H1 (cell line): ENCODE results near the gene UCMA. TPM values are rescaled to one million over a fixed set of nuclear protein-coding genes. Genes with fewer than 3 reads are reported as not detected.

Experiments
- EP300 ChIP-seq, 2 experiments: IDR thresholded peaks; 1 replicate in 1 of 2; 2 replicates in 1 of 2; pipeline ENCODE4 v1.6.1; 2011 to 2012; ENCODE audit warnings: low read depth in 2 of 2, low read length in 2 of 2, mild to moderate bottlenecking in 2 of 2, borderline replicate concordance in 1 of 2, inconsistent platforms in 1 of 2, moderate library complexity in 1 of 2
- JUN ChIP-seq: IDR thresholded peaks from 2 replicates; pipeline ENCODE4 v1.6.1; 2011; ENCODE audit warnings: low read depth, mild to moderate bottlenecking, improper control_type of control experiment, low read length
- POU5F1 ChIP-seq: IDR thresholded peaks from 2 replicates; pipeline ENCODE4 v1.6.1; 2011; ENCODE audit warnings: low read depth, mild to moderate bottlenecking, low read length, moderate library complexity
- TBP ChIP-seq: IDR thresholded peaks from 2 replicates; pipeline ENCODE4 v1.6.1; 2011; ENCODE audit warnings: low read depth, low read length, improper control_type of control experiment
- polyA plus RNA-seq, 7 experiments: library from polyadenylated mRNA; depleted of rRNA in 3 of 7; stranded (reverse) in 5 of 7; unstranded in 2 of 7; fragments of >200 nt in 5 of 7; fragments of 200-250 nt in 2 of 7; gene quantifications; 1 replicate in 5 of 7; 2 replicates in 1 of 7; 4 replicates in 1 of 7; pipeline versions ENCODE4 v1.2.1 to v1.2.3, GENCODE V29; 2011 to 2013; ENCODE audit warnings: missing spikeins in 2 of 7, mixed read lengths in 2 of 7
- total RNA-seq: library from RNA; stranded (reverse); fragmentation: NEBNext Ultra II Directional; extraction: Animal tissue kit (Norgen Biotek cat#: 25700); gene quantifications from 2 replicates; pipeline ENCODE4 v1.2.1, GENCODE V29; 2021
- TF ChIP-seq, protein P1 (sequence below): fragments of 300-600 bp; sonication (generic); IDR thresholded peaks from 2 replicates; pipeline ENCODE4 v1.7.1; 2012; ENCODE audit warnings: low read length, moderate library complexity, mild to moderate bottlenecking, inconsistent platforms; ENCODE audit not compliant: insufficient replicate concordance

UCMA gene
- total and polyA plus RNA-seq, 2 of the 8 experiments (the other 6 are each of a cell fraction or from before 2014, with no cell fraction given), result 1.2 to 4.6 TPM

DNA sequence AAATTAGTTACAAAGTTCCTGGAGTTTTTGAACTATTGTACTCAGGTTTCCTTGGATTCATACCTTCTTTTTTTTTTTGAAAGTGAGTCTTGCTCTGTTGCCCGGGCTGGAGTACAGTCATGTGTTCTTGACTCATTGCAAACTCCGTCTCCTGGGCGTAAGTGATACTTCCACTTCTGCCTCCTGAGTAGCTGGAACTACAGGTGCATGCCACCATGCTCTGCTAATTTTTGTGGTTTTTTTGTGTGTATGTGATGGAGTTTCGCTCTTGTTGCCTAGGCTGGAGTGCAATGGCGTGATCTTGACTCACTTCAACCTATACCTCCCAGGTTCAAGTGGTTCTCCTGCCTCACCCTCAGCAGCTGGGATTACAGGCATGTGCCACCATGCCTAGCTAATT, 50.5 kb downstream of the UCMA start (continued):
- TF ChIP-seq, protein P1, sequence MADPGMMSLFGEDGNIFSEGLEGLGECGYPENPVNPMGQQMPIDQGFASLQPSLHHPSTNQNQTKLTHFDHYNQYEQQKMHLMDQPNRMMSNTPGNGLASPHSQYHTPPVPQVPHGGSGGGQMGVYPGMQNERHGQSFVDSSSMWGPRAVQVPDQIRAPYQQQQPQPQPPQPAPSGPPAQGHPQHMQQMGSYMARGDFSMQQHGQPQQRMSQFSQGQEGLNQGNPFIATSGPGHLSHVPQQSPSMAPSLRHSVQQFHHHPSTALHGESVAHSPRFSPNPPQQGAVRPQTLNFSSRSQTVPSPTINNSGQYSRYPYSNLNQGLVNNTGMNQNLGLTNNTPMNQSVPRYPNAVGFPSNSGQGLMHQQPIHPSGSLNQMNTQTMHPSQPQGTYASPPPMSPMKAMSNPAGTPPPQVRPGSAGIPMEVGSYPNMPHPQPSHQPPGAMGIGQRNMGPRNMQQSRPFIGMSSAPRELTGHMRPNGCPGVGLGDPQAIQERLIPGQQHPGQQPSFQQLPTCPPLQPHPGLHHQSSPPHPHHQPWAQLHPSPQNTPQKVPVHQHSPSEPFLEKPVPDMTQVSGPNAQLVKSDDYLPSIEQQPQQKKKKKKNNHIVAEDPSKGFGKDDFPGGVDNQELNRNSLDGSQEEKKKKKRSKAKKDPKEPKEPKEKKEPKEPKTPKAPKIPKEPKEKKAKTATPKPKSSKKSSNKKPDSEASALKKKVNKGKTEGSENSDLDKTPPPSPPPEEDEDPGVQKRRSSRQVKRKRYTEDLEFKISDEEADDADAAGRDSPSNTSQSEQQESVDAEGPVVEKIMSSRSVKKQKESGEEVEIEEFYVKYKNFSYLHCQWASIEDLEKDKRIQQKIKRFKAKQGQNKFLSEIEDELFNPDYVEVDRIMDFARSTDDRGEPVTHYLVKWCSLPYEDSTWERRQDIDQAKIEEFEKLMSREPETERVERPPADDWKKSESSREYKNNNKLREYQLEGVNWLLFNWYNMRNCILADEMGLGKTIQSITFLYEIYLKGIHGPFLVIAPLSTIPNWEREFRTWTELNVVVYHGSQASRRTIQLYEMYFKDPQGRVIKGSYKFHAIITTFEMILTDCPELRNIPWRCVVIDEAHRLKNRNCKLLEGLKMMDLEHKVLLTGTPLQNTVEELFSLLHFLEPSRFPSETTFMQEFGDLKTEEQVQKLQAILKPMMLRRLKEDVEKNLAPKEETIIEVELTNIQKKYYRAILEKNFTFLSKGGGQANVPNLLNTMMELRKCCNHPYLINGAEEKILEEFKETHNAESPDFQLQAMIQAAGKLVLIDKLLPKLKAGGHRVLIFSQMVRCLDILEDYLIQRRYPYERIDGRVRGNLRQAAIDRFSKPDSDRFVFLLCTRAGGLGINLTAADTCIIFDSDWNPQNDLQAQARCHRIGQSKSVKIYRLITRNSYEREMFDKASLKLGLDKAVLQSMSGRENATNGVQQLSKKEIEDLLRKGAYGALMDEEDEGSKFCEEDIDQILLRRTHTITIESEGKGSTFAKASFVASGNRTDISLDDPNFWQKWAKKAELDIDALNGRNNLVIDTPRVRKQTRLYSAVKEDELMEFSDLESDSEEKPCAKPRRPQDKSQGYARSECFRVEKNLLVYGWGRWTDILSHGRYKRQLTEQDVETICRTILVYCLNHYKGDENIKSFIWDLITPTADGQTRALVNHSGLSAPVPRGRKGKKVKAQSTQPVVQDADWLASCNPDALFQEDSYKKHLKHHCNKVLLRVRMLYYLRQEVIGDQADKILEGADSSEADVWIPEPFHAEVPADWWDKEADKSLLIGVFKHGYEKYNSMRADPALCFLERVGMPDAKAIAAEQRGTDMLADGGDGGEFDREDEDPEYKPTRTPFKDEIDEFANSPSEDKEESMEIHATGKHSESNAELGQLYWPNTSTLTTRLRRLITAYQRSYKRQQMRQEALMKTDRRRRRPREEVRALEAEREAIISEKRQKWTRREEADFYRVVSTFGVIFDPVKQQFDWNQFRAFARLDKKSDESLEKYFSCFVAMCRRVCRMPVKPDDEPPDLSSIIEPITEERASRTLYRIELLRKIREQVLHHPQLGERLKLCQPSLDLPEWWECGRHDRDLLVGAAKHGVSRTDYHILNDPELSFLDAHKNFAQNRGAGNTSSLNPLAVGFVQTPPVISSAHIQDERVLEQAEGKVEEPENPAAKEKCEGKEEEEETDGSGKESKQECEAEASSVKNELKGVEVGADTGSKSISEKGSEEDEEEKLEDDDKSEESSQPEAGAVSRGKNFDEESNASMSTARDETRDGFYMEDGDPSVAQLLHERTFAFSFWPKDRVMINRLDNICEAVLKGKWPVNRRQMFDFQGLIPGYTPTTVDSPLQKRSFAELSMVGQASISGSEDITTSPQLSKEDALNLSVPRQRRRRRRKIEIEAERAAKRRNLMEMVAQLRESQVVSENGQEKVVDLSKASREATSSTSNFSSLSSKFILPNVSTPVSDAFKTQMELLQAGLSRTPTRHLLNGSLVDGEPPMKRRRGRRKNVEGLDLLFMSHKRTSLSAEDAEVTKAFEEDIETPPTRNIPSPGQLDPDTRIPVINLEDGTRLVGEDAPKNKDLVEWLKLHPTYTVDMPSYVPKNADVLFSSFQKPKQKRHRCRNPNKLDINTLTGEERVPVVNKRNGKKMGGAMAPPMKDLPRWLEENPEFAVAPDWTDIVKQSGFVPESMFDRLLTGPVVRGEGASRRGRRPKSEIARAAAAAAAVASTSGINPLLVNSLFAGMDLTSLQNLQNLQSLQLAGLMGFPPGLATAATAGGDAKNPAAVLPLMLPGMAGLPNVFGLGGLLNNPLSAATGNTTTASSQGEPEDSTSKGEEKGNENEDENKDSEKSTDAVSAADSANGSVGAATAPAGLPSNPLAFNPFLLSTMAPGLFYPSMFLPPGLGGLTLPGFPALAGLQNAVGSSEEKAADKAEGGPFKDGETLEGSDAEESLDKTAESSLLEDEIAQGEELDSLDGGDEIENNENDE, result no peak
- TF ChIP-seq TBP (no peak), EP300 (IDR thresholded peaks at IDR 0.05; ENCODE audit: borderline replicate concordance in 1 of 2, low read depth in 2 of 2, low read length in 2 of 2) (no peak), JUN (no peak), POU5F1 (no peak)
- TF ChIP-seq, all 59 proteins: peak for 0
